Measurements from ENCODE around the gene OPCML. TPM values are rescaled to one million over a fixed set of nuclear protein-coding genes. Genes with fewer than 3 reads are reported as not detected.

OPCML gene
- total and polyA plus RNA-seq, 2 experiments from 2014 or later = 1.2 to 4.4 TPM

GRCh38 chr11:132563050-132563449 is 969.3 kb downstream of the OPCML start:
- peaks cover 4% of the 10 kb centered on the region for H3K27me3 Mint-ChIP-seq (ENCODE audit: insufficient read depth, low read depth, poor library complexity)

More at GRCh38 chr11:132563050-132563449, 969.3 kb downstream of the OPCML start:
- no peaks in the 10 kb centered on the region for H4K20me1 ChIP-seq (replicated peaks; ENCODE audit: insufficient read depth)
- no peaks in the 10 kb centered on the region; the same call in 1 of the 2 replicates for H3K36me3 ChIP-seq (ENCODE audit: insufficient read depth)
- Mint-ChIP-seq H3K27ac (no peak overlapping the region), H3K4me1 (no peaks in the 10 kb centered on the region), H3K36me3 (ENCODE audit: low read depth) (no peaks in the 10 kb centered on the region), H3K4me3 (no peak overlapping the region), H3K9me3 (no peaks in the 10 kb centered on the region)
- TF ChIP-seq CREB1 (CRISPR knock-in tag; IDR thresholded peaks at IDR 0.05; ENCODE audit: low read depth) (no peak), EZH2phosphoT487 (IDR thresholded peaks at IDR 0.05; ENCODE audit: unreplicated experiment) (no peak), POLR2AphosphoS5 (IDR thresholded peaks at IDR 0.05; ENCODE audit: low read depth) (no peak), STAT1 (IDR thresholded peaks at IDR 0.05; ENCODE audit: unreplicated experiment) (no peak), EZH2 (IDR thresholded peaks at IDR 0.05; ENCODE audit: low read depth, unreplicated experiment) (no peak), ZNF114 (CRISPR knock-in tag; IDR thresholded peaks at IDR 0.05) (no peak), NANOG (IDR thresholded peaks at IDR 0.05; ENCODE audit: borderline replicate concordance) (no peak), REST (IDR thresholded peaks at IDR 0.05; ENCODE audit: unreplicated experiment) (no peak)
- TF ChIP-seq, protein P1, sequence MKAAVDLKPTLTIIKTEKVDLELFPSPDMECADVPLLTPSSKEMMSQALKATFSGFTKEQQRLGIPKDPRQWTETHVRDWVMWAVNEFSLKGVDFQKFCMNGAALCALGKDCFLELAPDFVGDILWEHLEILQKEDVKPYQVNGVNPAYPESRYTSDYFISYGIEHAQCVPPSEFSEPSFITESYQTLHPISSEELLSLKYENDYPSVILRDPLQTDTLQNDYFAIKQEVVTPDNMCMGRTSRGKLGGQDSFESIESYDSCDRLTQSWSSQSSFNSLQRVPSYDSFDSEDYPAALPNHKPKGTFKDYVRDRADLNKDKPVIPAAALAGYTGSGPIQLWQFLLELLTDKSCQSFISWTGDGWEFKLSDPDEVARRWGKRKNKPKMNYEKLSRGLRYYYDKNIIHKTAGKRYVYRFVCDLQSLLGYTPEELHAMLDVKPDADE (IDR thresholded peaks at IDR 0.05) = no peak
- TF ChIP-seq, protein P2, sequence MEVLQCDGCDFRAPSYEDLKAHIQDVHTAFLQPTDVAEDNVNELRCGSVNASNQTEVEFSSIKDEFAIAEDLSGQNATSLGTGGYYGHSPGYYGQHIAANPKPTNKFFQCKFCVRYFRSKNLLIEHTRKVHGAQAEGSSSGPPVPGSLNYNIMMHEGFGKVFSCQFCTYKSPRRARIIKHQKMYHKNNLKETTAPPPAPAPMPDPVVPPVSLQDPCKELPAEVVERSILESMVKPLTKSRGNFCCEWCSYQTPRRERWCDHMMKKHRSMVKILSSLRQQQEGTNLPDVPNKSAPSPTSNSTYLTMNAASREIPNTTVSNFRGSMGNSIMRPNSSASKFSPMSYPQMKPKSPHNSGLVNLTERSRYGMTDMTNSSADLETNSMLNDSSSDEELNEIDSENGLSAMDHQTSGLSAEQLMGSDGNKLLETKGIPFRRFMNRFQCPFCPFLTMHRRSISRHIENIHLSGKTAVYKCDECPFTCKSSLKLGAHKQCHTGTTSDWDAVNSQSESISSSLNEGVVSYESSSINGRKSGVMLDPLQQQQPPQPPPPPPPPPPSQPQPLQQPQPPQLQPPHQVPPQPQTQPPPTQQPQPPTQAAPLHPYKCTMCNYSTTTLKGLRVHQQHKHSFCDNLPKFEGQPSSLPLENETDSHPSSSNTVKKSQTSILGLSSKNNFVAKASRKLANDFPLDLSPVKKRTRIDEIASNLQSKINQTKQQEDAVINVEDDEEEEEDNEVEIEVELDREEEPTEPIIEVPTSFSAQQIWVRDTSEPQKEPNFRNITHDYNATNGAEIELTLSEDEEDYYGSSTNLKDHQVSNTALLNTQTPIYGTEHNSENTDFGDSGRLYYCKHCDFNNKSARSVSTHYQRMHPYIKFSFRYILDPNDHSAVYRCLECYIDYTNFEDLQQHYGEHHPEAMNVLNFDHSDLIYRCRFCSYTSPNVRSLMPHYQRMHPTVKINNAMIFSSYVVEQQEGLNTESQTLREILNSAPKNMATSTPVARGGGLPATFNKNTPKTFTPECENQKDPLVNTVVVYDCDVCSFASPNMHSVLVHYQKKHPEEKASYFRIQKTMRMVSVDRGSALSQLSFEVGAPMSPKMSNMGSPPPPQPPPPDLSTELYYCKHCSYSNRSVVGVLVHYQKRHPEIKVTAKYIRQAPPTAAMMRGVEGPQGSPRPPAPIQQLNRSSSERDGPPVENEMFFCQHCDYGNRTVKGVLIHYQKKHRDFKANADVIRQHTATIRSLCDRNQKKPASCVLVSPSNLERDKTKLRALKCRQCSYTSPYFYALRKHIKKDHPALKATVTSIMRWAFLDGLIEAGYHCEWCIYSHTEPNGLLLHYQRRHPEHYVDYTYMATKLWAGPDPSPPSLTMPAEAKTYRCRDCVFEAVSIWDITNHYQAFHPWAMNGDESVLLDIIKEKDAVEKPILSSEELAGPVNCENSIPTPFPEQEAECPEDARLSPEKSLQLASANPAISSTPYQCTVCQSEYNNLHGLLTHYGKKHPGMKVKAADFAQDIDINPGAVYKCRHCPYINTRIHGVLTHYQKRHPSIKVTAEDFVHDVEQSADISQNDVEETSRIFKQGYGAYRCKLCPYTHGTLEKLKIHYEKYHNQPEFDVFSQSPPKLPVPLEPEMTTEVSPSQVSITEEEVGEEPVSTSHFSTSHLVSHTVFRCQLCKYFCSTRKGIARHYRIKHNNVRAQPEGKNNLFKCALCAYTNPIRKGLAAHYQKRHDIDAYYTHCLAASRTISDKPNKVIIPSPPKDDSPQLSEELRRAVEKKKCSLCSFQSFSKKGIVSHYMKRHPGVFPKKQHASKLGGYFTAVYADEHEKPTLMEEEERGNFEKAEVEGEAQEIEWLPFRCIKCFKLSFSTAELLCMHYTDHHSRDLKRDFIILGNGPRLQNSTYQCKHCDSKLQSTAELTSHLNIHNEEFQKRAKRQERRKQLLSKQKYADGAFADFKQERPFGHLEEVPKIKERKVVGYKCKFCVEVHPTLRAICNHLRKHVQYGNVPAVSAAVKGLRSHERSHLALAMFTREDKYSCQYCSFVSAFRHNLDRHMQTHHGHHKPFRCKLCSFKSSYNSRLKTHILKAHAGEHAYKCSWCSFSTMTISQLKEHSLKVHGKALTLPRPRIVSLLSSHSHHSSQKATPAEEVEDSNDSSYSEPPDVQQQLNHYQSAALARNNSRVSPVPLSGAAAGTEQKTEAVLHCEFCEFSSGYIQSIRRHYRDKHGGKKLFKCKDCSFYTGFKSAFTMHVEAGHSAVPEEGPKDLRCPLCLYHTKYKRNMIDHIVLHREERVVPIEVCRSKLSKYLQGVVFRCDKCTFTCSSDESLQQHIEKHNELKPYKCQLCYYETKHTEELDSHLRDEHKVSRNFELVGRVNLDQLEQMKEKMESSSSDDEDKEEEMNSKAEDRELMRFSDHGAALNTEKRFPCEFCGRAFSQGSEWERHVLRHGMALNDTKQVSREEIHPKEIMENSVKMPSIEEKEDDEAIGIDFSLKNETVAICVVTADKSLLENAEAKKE (CRISPR knock-in tag; IDR thresholded peaks at IDR 0.05) = no peak
- DNase-seq (ENCODE audit: low spot score) (no peak), ATAC-seq (no peak)
- H3K9me2 ChIP-seq (ENCODE audit: insufficient read depth) = no peaks in the 10 kb centered on the region; the same call in 1 of the 2 replicates
- no peaks in the 10 kb centered on the region for H3K4me1 ChIP-seq (ENCODE audit: insufficient read depth)
- H3K79me2 ChIP-seq (replicated peaks; ENCODE audit: insufficient read depth) = no peaks in the 10 kb centered on the region
- no peak overlapping the region for H3K4me3 ChIP-seq
- no peak overlapping the region for H2AFZ ChIP-seq
- no peak overlapping the region for H3K27ac ChIP-seq (ENCODE audit: low read depth)
- no peaks in the 10 kb centered on the region for H3K27me3 ChIP-seq (ENCODE audit: insufficient read depth)
- H3K4me2 ChIP-seq = no peak overlapping the region
- no peaks in the 10 kb centered on the region for H3F3A ChIP-seq (replicated peaks; ENCODE audit: low read depth)

All from GM23338 (cell line).